ENCODE measurements around the gene IRAK2. TPM values are rescaled to one million over a fixed set of nuclear protein-coding genes. Genes with fewer than 3 reads are reported as not detected.

IRAK2 gene
- total and polyA plus RNA-seq, 7 donors: 1.1 to 6.1 (median 2.8) TPM

DNA sequence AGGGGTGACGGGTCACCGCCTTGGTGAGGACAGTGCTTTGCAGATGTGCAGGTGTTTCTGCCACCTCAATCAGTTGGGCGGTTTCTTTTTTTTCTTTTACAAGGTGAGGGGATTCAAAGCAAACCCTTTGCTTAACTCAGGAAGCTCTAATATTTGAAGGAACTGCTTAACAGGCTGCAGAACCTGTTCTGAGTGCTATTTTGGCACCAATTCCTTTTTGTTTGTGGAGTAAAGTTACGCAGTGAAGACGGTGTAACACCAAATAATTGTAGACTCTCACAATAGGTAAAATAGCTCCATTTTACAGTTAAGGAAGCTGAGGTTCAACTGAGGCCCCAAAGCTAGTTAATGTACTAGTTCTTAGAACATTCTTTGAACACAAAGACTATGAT lies 121.4 kb downstream of the IRAK2 start:
- 90 to 91% methylated on average over 5 of the region's 5 CpGs for WGBS, 2 donors
- peaks cover 0 to 4% (median 0%) of the 10 kb centered on the region in 4 donors for H3K4me1 ChIP-seq

DNA sequence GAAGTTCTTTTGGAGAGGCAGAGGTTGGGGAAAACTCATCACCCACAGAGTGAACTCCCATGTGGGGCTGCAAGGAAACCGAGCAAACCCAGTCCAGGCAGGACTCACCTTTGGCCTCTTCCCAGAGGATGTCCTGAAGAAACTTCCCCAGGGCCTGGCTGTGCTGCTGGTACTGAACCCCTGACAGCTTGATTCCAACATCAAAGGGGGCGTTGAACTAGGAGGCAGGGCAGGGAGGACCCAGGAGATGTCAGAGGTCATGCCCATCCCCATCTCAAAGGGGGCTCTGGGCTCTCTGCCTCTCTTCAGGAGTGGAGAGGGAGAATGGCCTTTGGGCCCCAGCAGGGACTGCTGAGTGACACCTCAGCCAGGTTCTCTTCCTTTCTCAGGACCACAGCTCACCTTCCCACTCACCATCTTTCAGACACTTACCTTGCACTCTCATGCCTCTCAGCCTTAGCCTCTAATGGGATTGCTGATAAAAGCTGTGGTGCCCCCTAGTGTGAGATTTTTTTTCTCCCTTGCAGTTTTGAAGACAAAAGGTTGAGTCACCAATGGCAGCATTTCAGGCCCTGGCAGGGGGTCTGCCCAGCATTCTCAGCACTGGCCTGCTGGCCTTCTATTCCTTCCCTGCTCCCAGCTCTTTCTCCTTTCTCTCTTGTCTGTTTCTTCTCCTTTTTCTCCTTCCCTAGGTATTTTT lies 122.0 kb downstream of the IRAK2 start:
- no peak for DNase-seq
- intact Hi-C loops (cut with DNase I): no loop called here
- Histone ChIP-seq H3K4me3 (no peak overlapping the region), H3K4me1 (peaks cover 0 to 4% (median 0%) of the 10 kb centered on the region in 4 donors), H3K9me3 (no peaks in the 10 kb centered on the region), H3K27me3 (no peaks in the 10 kb centered on the region), H3K27ac (no peak overlapping the region), H3K36me3 (peaks cover 0 to 30% (median 17%) of the 10 kb centered on the region in 4 donors)
- TF ChIP-seq POLR2A (IDR thresholded peaks at IDR 0.05): no peak
- TF ChIP-seq, protein P1, sequence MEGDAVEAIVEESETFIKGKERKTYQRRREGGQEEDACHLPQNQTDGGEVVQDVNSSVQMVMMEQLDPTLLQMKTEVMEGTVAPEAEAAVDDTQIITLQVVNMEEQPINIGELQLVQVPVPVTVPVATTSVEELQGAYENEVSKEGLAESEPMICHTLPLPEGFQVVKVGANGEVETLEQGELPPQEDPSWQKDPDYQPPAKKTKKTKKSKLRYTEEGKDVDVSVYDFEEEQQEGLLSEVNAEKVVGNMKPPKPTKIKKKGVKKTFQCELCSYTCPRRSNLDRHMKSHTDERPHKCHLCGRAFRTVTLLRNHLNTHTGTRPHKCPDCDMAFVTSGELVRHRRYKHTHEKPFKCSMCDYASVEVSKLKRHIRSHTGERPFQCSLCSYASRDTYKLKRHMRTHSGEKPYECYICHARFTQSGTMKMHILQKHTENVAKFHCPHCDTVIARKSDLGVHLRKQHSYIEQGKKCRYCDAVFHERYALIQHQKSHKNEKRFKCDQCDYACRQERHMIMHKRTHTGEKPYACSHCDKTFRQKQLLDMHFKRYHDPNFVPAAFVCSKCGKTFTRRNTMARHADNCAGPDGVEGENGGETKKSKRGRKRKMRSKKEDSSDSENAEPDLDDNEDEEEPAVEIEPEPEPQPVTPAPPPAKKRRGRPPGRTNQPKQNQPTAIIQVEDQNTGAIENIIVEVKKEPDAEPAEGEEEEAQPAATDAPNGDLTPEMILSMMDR (IDR thresholded peaks at IDR 0.05): no peak
- TF ChIP-seq EP300 (IDR thresholded peaks at IDR 0.05): no peak
- TF ChIP-seq POLR2AphosphoS5 (IDR thresholded peaks at IDR 0.05): no peak
- WGBS, 2 donors: 86% methylated on average over 2 of the region's 2 CpGs

More for the DNA sequence above, 121.4 kb downstream of the IRAK2 start:
- Histone ChIP-seq H3K9me3 (no peaks in the 10 kb centered on the region), H3K27ac (no peak overlapping the region), H3K36me3 (peaks cover 0 to 30% (median 18%) of the 10 kb centered on the region in 4 donors), H3K27me3 (no peaks in the 10 kb centered on the region), H3K4me3 (no peak overlapping the region)
- DNase-seq: no peak
- intact Hi-C loops (cut with DNase I): no loop called here
- TF ChIP-seq POLR2A (IDR thresholded peaks at IDR 0.05) (no peak), POLR2AphosphoS5 (IDR thresholded peaks at IDR 0.05) (no peak), EP300 (IDR thresholded peaks at IDR 0.05) (no peak)
- TF ChIP-seq, protein P1 (IDR thresholded peaks at IDR 0.05): no peak

GRCh38 chr3:10287936-10288574 lies 123.3 kb downstream of the IRAK2 start:
- intact Hi-C loops (cut with DNase I): no loop called here
- Histone ChIP-seq H3K9me3 (no peaks in the 10 kb centered on the region), H3K4me3 (no peak overlapping the region), H3K4me1 (peaks cover 0 to 4% (median 0%) of the 10 kb centered on the region in 4 donors), H3K27ac (no peak overlapping the region), H3K27me3 (no peaks in the 10 kb centered on the region), H3K36me3 (peaks cover 0 to 26% (median 12%) of the 10 kb centered on the region in 4 donors)
- no peak for TF ChIP-seq EP300 (IDR thresholded peaks at IDR 0.05)
- no peak for TF ChIP-seq POLR2A (IDR thresholded peaks at IDR 0.05)
- TF ChIP-seq, protein P1 (IDR thresholded peaks at IDR 0.05): no peak
- no peak for TF ChIP-seq POLR2AphosphoS5 (IDR thresholded peaks at IDR 0.05)
- DNase-seq: no peak
- 95% methylated on average over 12 of the region's 12 CpGs for WGBS, 2 donors

- Histone ChIP-seq H3K27me3 (no peaks in the 10 kb centered on the region), H3K4me1 (peaks cover 0 to 2% (median 0%) of the 10 kb centered on the region in 4 donors), H3K27ac (no peak overlapping the region), H3K9me3 (no peaks in the 10 kb centered on the region), H3K4me3 (no peak overlapping the region), H3K36me3 (peaks cover 0 to 22% (median 11%) of the 10 kb centered on the region in 4 donors)
- 88 to 96% methylated on average over 11 of the region's 11 CpGs for WGBS, 2 donors
- intact Hi-C loops (cut with DNase I): no loop called here
- no peak for DNase-seq
- TF ChIP-seq EP300 (IDR thresholded peaks at IDR 0.05) (no peak), POLR2AphosphoS5 (IDR thresholded peaks at IDR 0.05) (no peak), POLR2A (IDR thresholded peaks at IDR 0.05) (no peak)
- TF ChIP-seq, protein P1 (IDR thresholded peaks at IDR 0.05): no peak
These were observed 123.8 kb downstream of the IRAK2 start for GRCh38 chr3:10288575-10288960.
